Esophagus muscularis mucosa (tissue), 4 donors: ENCODE measurements around the gene SLC3A2. TPM values are rescaled to one million over a fixed set of nuclear protein-coding genes. Genes with fewer than 3 reads are reported as not detected.

Experiments
- DNase-seq: peaks from one replicate; pipeline ENCODE4 v3.0.0-alpha.2; 2017; ENCODE audit errors: extremely low spot score
- H3K27ac ChIP-seq, 4 donors: fragments of 200-600 bp; sonication (generic); replicated peaks in 1 of 4; 1 replicate in 3 of 4; 2 replicates in 1 of 4; pipeline ENCODE4 v1.5.1; 2016 to 2019; ENCODE audit warnings: mild to moderate bottlenecking in 1 of 4
- H3K27me3 ChIP-seq, 4 donors: fragments of 200-600 bp; sonication (generic); one replicate each; pipeline versions ENCODE4 v1.5.1 to v1.6.0; 2016 to 2019
- H3K36me3 ChIP-seq, 4 donors: fragments of 200-600 bp; sonication (generic); one replicate each; pipeline ENCODE4 v1.5.1; 2016 to 2019
- H3K4me1 ChIP-seq, 4 donors: fragments of 200-600 bp; sonication (generic); one replicate each; pipeline ENCODE4 v1.5.1; 2016 to 2019
- H3K4me3 ChIP-seq, 4 donors: fragments of 200-600 bp; sonication (generic); 1 replicate in 2 of 4; 2 replicates in 2 of 4; pipeline ENCODE4 v1.5.1; 2016 to 2019; ENCODE audit warnings: mild to moderate bottlenecking in 4 of 4, moderate library complexity in 1 of 4
- H3K9me3 ChIP-seq, 4 donors: fragments of 200-600 bp; sonication (generic); 1 replicate in 3 of 4; 2 replicates in 1 of 4; pipeline ENCODE4 v1.5.1; 2016 to 2019
- CTCF ChIP-seq, 3 experiments: fragments of 200-600 bp in 2 of 3; fragments of 450-650 bp in 1 of 3; sonication (generic) in 2 of 3; IDR thresholded peaks; one replicate each; pipeline ENCODE4 v1.5.1; 2017 to 2019; ENCODE audit warnings: antibody characterized with exemption in 3 of 3, mild to moderate bottlenecking in 2 of 3, moderate library complexity in 1 of 3
- EP300 ChIP-seq: sonication (generic); formaldehyde crosslinking; IDR thresholded peaks from one replicate; pipeline ENCODE4 v1.6.1; 2017; ENCODE audit warnings: antibody characterized with exemption
- POLR2A ChIP-seq: fragments of 450-650 bp; IDR thresholded peaks from one replicate; pipeline ENCODE4 v1.6.1; 2017; ENCODE audit warnings: antibody characterized with exemption, moderate library complexity, mild to moderate bottlenecking, low read depth
- POLR2AphosphoS5 ChIP-seq, 2 donors: sonication (generic); formaldehyde crosslinking; IDR thresholded peaks; one replicate each; pipeline ENCODE4 v1.6.1; 2017; ENCODE audit warnings: antibody characterized with exemption in 2 of 2
- WGBS: methylation state at CpG from one replicate; pipeline ENCODE4 v1.1.5; 2018; 5-methylcytosine and 5-hydroxymethylcytosine counted together
- intact Hi-C: fragments of 100-400 bp; cut with DNase I; formaldehyde crosslinking; loops from one replicate; pipeline ENCODE4 v1.15.1; 2023
- total RNA-seq, 4 donors: library from RNA; depleted of rRNA; stranded (reverse); fragments of >200 nt; gene quantifications; one replicate each; pipeline versions ENCODE4 v1.1.0 to v1.2.1, GENCODE V29; 2016

SLC3A2 gene
- total RNA-seq, 4 donors from 2014 or later: 53.2 to 123 (median 86.4) TPM

- WGBS: 76% methylated on average over 6 of the region's 6 CpGs
- DNase-seq: no peak
- no peak for TF ChIP-seq POLR2A
- TF ChIP-seq EP300: no peak
- no peak for TF ChIP-seq CTCF (IDR thresholded peaks at IDR 0.05)
- TF ChIP-seq POLR2AphosphoS5 (IDR thresholded peaks at IDR 0.05): no peak
- H3K36me3 ChIP-seq: no peaks in the 10 kb centered on the region
- H3K4me1 ChIP-seq: peaks cover 0 to 12% (median 3%) of the 10 kb centered on the region in 4 donors
- no peak overlapping the region for H3K27ac ChIP-seq
- H3K27me3 ChIP-seq: no peaks in the 10 kb centered on the region
- intact Hi-C loops: no loop called here
- no peaks in the 10 kb centered on the region for H3K9me3 ChIP-seq
- no peak overlapping the region for H3K4me3 ChIP-seq
These were observed 14.8 kb downstream of the SLC3A2 start for GRCh38 chr11:62895501-62895900.

- H3K27ac ChIP-seq: peak overlapping the region in 1 of 4 donors; percentile 54
These were observed 15.4 kb downstream of the SLC3A2 start for GRCh38 chr11:62896049-62896448.

GRCh38 chr11:62897311-62897710 lies 16.6 kb downstream of the SLC3A2 start:
- H3K4me3 ChIP-seq: no peak overlapping the region
- DNase-seq: no peak
- no peaks in the 10 kb centered on the region for H3K4me1 ChIP-seq
- H3K36me3 ChIP-seq: no peaks in the 10 kb centered on the region
- H3K9me3 ChIP-seq: no peaks in the 10 kb centered on the region
- 64% methylated on average over 2 of the region's 2 CpGs for WGBS
- H3K27ac ChIP-seq: no peak overlapping the region
- TF ChIP-seq CTCF (IDR thresholded peaks at IDR 0.05) (no peak), POLR2AphosphoS5 (IDR thresholded peaks at IDR 0.05) (no peak), EP300 (no peak), POLR2A (no peak)
- intact Hi-C loops: no loop called here
- H3K27me3 ChIP-seq: no peaks in the 10 kb centered on the region

More at GRCh38 chr11:62896049-62896448, 15.4 kb downstream of the SLC3A2 start:
- no peak for DNase-seq
- Histone ChIP-seq H3K36me3 (no peaks in the 10 kb centered on the region), H3K9me3 (no peaks in the 10 kb centered on the region), H3K27me3 (no peaks in the 10 kb centered on the region), H3K4me3 (no peak overlapping the region), H3K4me1 (peaks cover 0 to 6% (median under 1%) of the 10 kb centered on the region in 4 donors)
- intact Hi-C loops: no loop called here
- WGBS: 70% methylated on average over 10 of the region's 10 CpGs
- TF ChIP-seq CTCF (IDR thresholded peaks at IDR 0.05) (no peak), POLR2AphosphoS5 (IDR thresholded peaks at IDR 0.05) (peak; percentile 36 to 50), POLR2A (no peak)

- no peaks in the 10 kb centered on the region for H3K36me3 ChIP-seq
- TF ChIP-seq POLR2AphosphoS5 (IDR thresholded peaks at IDR 0.05) (no peak), EP300 (no peak), POLR2A (no peak), CTCF (IDR thresholded peaks at IDR 0.05) (no peak)
- no peaks in the 10 kb centered on the region for H3K9me3 ChIP-seq
- H3K4me1 ChIP-seq: no peaks in the 10 kb centered on the region
- intact Hi-C loops: no loop called here
- no peaks in the 10 kb centered on the region for H3K27me3 ChIP-seq
- no peak overlapping the region for H3K27ac ChIP-seq
- no peak for DNase-seq
- H3K4me3 ChIP-seq: no peak overlapping the region
These were observed 17.3 kb downstream of the SLC3A2 start for GRCh38 chr11:62898027-62898426.

- H3K27ac ChIP-seq: no peak overlapping the region
- intact Hi-C loops: no loop called here
- no peaks in the 10 kb centered on the region for H3K36me3 ChIP-seq
- no peaks in the 10 kb centered on the region for H3K9me3 ChIP-seq
- H3K4me1 ChIP-seq: peaks cover 0 to 14% (median 11%) of the 10 kb centered on the region in 4 donors
- no peak overlapping the region for H3K4me3 ChIP-seq
- H3K27me3 ChIP-seq: no peaks in the 10 kb centered on the region
- no peak for TF ChIP-seq POLR2AphosphoS5 (IDR thresholded peaks at IDR 0.05)
- no peak for TF ChIP-seq POLR2A
- no peak for TF ChIP-seq EP300
- no peak for TF ChIP-seq CTCF (IDR thresholded peaks at IDR 0.05)
- WGBS: 63% methylated on average over 1 of the region's 1 CpG
- no peak for DNase-seq
These were observed 22.2 kb downstream of the SLC3A2 start for GRCh38 chr11:62902932-62903331.
